ENCODE results near the gene MRPS31. TPM values are rescaled to one million over a fixed set of nuclear protein-coding genes. Genes with fewer than 3 reads are reported as not detected.
A peak's percentile ranks its signal among the peaks of the same experiment; 100 is the strongest.

Gene MRPS31
- total and polyA plus RNA-seq, 10 of the 15 experiments (the other 5 are each of a cell fraction or from before 2014, with no cell fraction given): 20.3 to 60.9 (median 43.1) TPM

DNA sequence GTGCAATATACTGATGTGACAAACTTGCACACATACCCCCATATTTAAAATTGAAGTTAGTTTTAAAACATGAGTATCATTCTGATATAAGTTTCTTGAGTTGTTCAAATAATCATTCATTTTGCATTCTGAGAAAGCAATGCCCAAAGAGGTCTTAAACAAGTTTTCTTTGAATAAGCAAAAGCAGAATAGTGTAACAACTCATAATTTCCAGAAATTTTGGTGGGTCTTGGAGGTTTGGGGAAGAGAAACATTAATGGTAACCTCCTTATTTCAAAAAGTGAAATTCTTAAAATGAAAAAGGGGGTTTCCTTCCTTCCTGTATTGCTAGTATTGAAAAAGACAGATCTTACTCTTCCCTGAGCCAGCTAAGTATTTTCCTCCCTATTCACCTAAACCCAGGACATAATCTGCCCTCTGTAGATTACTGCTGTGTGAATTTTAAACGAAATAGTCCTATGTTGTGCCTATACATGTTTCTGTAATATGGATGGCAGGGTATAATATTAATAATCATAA, 48.9 kb upstream of the MRPS31 start (continued):
- TF ChIP-seq, protein P1, sequence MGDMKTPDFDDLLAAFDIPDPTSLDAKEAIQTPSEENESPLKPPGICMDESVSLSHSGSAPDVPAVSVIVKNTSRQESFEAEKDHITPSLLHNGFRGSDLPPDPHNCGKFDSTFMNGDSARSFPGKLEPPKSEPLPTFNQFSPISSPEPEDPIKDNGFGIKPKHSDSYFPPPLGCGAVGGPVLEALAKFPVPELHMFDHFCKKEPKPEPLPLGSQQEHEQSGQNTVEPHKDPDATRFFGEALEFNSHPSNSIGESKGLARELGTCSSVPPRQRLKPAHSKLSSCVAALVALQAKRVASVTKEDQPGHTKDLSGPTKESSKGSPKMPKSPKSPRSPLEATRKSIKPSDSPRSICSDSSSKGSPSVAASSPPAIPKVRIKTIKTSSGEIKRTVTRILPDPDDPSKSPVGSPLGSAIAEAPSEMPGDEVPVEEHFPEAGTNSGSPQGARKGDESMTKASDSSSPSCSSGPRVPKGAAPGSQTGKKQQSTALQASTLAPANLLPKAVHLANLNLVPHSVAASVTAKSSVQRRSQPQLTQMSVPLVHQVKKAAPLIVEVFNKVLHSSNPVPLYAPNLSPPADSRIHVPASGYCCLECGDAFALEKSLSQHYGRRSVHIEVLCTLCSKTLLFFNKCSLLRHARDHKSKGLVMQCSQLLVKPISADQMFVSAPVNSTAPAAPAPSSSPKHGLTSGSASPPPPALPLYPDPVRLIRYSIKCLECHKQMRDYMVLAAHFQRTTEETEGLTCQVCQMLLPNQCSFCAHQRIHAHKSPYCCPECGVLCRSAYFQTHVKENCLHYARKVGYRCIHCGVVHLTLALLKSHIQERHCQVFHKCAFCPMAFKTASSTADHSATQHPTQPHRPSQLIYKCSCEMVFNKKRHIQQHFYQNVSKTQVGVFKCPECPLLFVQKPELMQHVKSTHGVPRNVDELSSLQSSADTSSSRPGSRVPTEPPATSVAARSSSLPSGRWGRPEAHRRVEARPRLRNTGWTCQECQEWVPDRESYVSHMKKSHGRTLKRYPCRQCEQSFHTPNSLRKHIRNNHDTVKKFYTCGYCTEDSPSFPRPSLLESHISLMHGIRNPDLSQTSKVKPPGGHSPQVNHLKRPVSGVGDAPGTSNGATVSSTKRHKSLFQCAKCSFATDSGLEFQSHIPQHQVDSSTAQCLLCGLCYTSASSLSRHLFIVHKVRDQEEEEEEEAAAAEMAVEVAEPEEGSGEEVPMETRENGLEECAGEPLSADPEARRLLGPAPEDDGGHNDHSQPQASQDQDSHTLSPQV (IDR thresholded peaks at IDR 0.05): no peak
- TF ChIP-seq NR2C1 (IDR thresholded peaks at IDR 0.05) (no peak), ZNF274 (IDR thresholded peaks at IDR 0.05; ENCODE audit: insufficient read depth, insufficient read length) (no peak)

DNA sequence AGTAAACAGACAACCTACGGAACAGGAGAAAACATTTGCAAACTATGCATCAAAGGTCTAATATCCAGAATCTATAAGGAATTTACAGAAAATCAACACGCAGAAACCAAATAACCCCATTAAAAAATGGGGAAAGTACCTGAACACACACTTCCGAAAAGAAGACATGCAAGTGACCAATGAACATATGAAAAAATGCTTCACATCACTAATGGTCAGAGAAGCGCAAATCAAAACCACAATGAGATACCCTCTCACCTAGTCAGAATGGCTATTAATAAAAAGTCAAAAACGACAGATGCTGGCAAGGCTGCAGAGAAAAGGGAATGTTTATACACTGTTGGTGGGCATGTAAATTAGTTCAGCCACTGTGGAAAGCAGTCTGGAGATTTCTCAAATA, 47.9 kb upstream of the MRPS31 start:
- H4K20me1 ChIP-seq (ENCODE audit: control insufficient read depth, insufficient read depth): no peaks in the 10 kb centered on the region
- H3K4me2 ChIP-seq (ENCODE audit: control insufficient read depth, insufficient read depth): peak overlapping the region; percentile 22; the same call in 1 of the 2 replicates
- H3K36me3 ChIP-seq (ENCODE audit: control insufficient read depth in 2 of 2, insufficient read depth in 2 of 2, low read length in 1 of 2): no peaks in the 10 kb centered on the region; a peak in 1 of 4 replicates
- SMC1A ChIA-PET (ENCODE audit: uncharacterized antibody, unreplicated experiment): interaction anchor here (0.6 to 1.1 kb wide), 3 partner anchors 15 to 333 kb away, joined by 3 read pairs; no protein-coding TSS in a partner anchor
- H3K9ac ChIP-seq (ENCODE audit: control insufficient read depth, insufficient read depth, low read length): no peak overlapping the region
- FAIRE-seq (no peak), DNase-seq (ENCODE audit: low read depth, low spot score) (peak; percentile 20), ATAC-seq (peak; percentile 85)
- intact Hi-C loops (cut with micrococcal nuclease; ENCODE audit: unreplicated experiment): loop anchor here (5.0 kb wide), 2 partner anchors 42 to 93 kb away; no protein-coding TSS in a partner anchor
- no peaks in the 10 kb centered on the region; the same call in 1 of the 3 replicates for H3K9me3 ChIP-seq (replicated peaks; ENCODE audit: control insufficient read depth, insufficient read depth, low read length)
- H3K4me3 ChIP-seq: no peak overlapping the region
- H3K79me2 ChIP-seq (ENCODE audit: control insufficient read depth, insufficient read depth, low read length): no peaks in the 10 kb centered on the region
- no TSS peak for BruUV-seq (replicated peaks)
- no peaks in the 10 kb centered on the region for H3K27me3 ChIP-seq (replicated peaks in 1 of 2; ENCODE audit: control insufficient read depth in 2 of 2, insufficient read depth in 2 of 2, low read length in 1 of 2)
- H3K27ac ChIP-seq (ENCODE audit: control insufficient read depth, insufficient read depth): no peak overlapping the region; the same call in 1 of the 2 replicates
- CTCF ChIA-PET: interaction anchor here (0.6 to 1.4 kb wide), 3 partner anchors 11 to 278 kb away, joined by 3 to 4 read pairs (median 3); no protein-coding TSS in a partner anchor
- in situ Hi-C loops (cut with MboI): no loop called here
- 32% methylated on average over 5 of the region's 5 CpGs for WGBS (ENCODE audit: insufficient coverage, insufficient replicate concordance, low lambda C conversion rate, missing lambda C conversion rate)
- RAD21 ChIA-PET (ENCODE audit: unreplicated experiment): interaction anchor here (0.6 to 1.3 kb wide), 2 partner anchors 30 to 199 kb away, joined by 3 to 5 read pairs; no protein-coding TSS in a partner anchor
- H3K4me1 ChIP-seq (ENCODE audit: control insufficient read depth, insufficient read depth, low read length): peaks cover 17% of the 10 kb centered on the region
- POLR2A ChIA-PET: no interaction called here
- H2AFZ ChIP-seq (ENCODE audit: control insufficient read depth, low read depth, low read length): peak overlapping the region; percentile 2
- TF ChIP-seq GATAD2B (conservative IDR thresholded peaks at IDR 0.05; ENCODE audit: low read depth): no peak
- TF ChIP-seq PRDM15 (CRISPR knock-in tag; IDR thresholded peaks at IDR 0.05): no peak
- peak; percentile 68 for TF ChIP-seq RUNX3 (IDR thresholded peaks at IDR 0.05; ENCODE audit: low read length)
- TF ChIP-seq, protein P2, sequence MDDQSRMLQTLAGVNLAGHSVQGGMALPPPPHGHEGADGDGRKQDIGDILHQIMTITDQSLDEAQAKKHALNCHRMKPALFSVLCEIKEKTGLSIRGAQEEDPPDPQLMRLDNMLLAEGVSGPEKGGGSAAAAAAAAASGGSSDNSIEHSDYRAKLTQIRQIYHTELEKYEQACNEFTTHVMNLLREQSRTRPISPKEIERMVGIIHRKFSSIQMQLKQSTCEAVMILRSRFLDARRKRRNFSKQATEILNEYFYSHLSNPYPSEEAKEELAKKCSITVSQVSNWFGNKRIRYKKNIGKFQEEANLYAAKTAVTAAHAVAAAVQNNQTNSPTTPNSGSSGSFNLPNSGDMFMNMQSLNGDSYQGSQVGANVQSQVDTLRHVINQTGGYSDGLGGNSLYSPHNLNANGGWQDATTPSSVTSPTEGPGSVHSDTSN (IDR thresholded peaks at IDR 0.05; ENCODE audit: insufficient replicate concordance, low read depth, low read length): no peak
- no peak for TF ChIP-seq ETV6 (conservative IDR thresholded peaks at IDR 0.05 in 1 of 2, IDR thresholded peaks at IDR 0.05 in 1 of 2; ENCODE audit: borderline replicate concordance in 1 of 2, low read depth in 1 of 2)
- peak; percentile 73 for TF ChIP-seq MTA2 (IDR thresholded peaks at IDR 0.05; ENCODE audit: low read depth)
